GM12878 (cell line): ENCODE data around the gene ANKRD44. TPM values are rescaled to one million over a fixed set of nuclear protein-coding genes. Genes with fewer than 3 reads are reported as not detected.
A peak's percentile ranks its signal among the peaks of the same experiment; 100 is the strongest.

Experiments
- ATAC-seq: fragments of 200-7000 bp; cut with Tn5 transposase; 3 replicates; pipeline ENCODE4 v1.9.1; 2020; ENCODE audit warnings: mild to moderate bottlenecking, moderate library complexity
- BruUV-seq: library from RNA; stranded (reverse); fragments of 400-500 nt; replicated peaks from 2 replicates; lab custom pipeline; 2021; lab: Mats Ljungman, UMichigan
- CTCF ChIA-PET: fragments of 300-600 bp; sonication (Branson Sonifier 250); formaldehyde crosslinking; extraction: SDS; loops from one replicate; lab custom pipeline; 2021; ENCODE audit warnings: inconsistent platforms; lab: Yijun Ruan, JAX
- POLR2A ChIA-PET: fragments of 350-600 bp; formaldehyde crosslinking; extraction: SDS; loops from one replicate; lab custom pipeline; 2021; ENCODE audit warnings: inconsistent platforms; lab: Charles Lee
- RAD21 ChIA-PET: fragments of 300-600 bp; sonication (Branson Sonifier 250); formaldehyde crosslinking; loops from one replicate; lab custom pipeline; 2023; ENCODE audit warnings: antibody characterized with exemption; ENCODE audit not compliant: unreplicated experiment; lab: Charles Lee
- SMC1A ChIA-PET: fragments of 300-600 bp; sonication (Branson Sonifier 250); formaldehyde crosslinking; loops from one replicate; lab custom pipeline; 2023; ENCODE audit not compliant: unreplicated experiment, uncharacterized antibody; lab: Charles Lee
- DNase-seq: peaks from one replicate; pipeline ENCODE4 v3.0.0-alpha.2; 2011; ENCODE audit warnings: low read depth, low spot score
- FAIRE-seq: peaks from 3 replicates; lab custom pipeline; 2011; peaks lifted over from hg19 to GRCh38; lab: Jason Lieb, UNC
- H2AFZ ChIP-seq: 2 replicates; pipeline ENCODE4 v1.6.0; 2011; ENCODE audit warnings: low read depth, low read length, control low read depth; ENCODE audit not compliant: control insufficient read depth
- H3K27ac ChIP-seq: 2 replicates; pipeline ENCODE4 v1.5.1; 2011; ENCODE audit warnings: control low read depth; ENCODE audit not compliant: control insufficient read depth, insufficient read depth
- H3K27me3 ChIP-seq, 2 experiments: replicated peaks in 1 of 2; 2 replicates each; pipeline versions ENCODE4 v1.6.0 to v1.6.1; 2011; ENCODE audit warnings: low read length in 1 of 2; ENCODE audit not compliant: control insufficient read depth in 2 of 2, insufficient read depth in 2 of 2
- H3K36me3 ChIP-seq, 2 experiments: 2 replicates each; pipeline ENCODE4 v1.5.1; 2011; ENCODE audit warnings: low read length in 1 of 2; ENCODE audit not compliant: control insufficient read depth in 2 of 2, insufficient read depth in 2 of 2
- H3K4me1 ChIP-seq: 2 replicates; pipeline ENCODE4 v1.6.1; 2011; ENCODE audit warnings: mild to moderate bottlenecking, low read length, moderate library complexity, mixed read lengths; ENCODE audit not compliant: control insufficient read depth, insufficient read depth
- H3K4me2 ChIP-seq: 2 replicates; pipeline ENCODE4 v1.6.0; 2011; ENCODE audit warnings: control low read depth; ENCODE audit not compliant: control insufficient read depth, insufficient read depth
- H3K4me3 ChIP-seq: fragments of 200-600 bp; sonication (generic); 2 replicates; pipeline ENCODE4 v1.5.1; 2016
- H3K79me2 ChIP-seq: 2 replicates; pipeline ENCODE4 v1.6.0; 2011; ENCODE audit warnings: low read length; ENCODE audit not compliant: control insufficient read depth, insufficient read depth
- H3K9ac ChIP-seq: 2 replicates; pipeline ENCODE4 v1.8.0; 2011; ENCODE audit warnings: low read length, control low read depth, mixed read lengths; ENCODE audit not compliant: control insufficient read depth, insufficient read depth
- H3K9me3 ChIP-seq: replicated peaks from 3 replicates; pipeline ENCODE4 v1.5.1; 2011; ENCODE audit warnings: mild to moderate bottlenecking, low read length; ENCODE audit not compliant: control insufficient read depth, insufficient read depth
- H4K20me1 ChIP-seq: 2 replicates; pipeline ENCODE4 v1.6.0; 2011; ENCODE audit not compliant: control insufficient read depth, insufficient read depth
- BCL11A ChIP-seq: IDR thresholded peaks from 2 replicates; pipeline ENCODE4 v1.6.1; 2011; ENCODE audit warnings: low read depth, low read length
- BCL3 ChIP-seq: IDR thresholded peaks from 2 replicates; pipeline ENCODE4 v1.6.1; 2011; ENCODE audit warnings: borderline replicate concordance, low read depth, mild to moderate bottlenecking, moderate library complexity, low read length; ENCODE audit not compliant: insufficient read depth, poor library complexity, severe bottlenecking
- CTCF ChIP-seq, 3 experiments: IDR thresholded peaks in 2 of 3; conservative IDR thresholded peaks in 1 of 3; 2 replicates each; pipeline ENCODE4 v1.5.1; 2011; ENCODE audit warnings: low read depth in 3 of 3, low read length in 3 of 3, mild to moderate bottlenecking in 3 of 3, control low read depth in 2 of 3, moderate library complexity in 2 of 3, inconsistent platforms in 1 of 3, mixed read lengths in 1 of 3; ENCODE audit not compliant: control insufficient read depth in 2 of 3, insufficient read depth in 1 of 3; ENCODE audit errors: extremely low read depth in 1 of 3
- IRF3 ChIP-seq: fragments of 450-650 bp; IDR thresholded peaks from 2 replicates; pipeline ENCODE4 v1.6.1; 2014; ENCODE audit warnings: mild to moderate bottlenecking
- POLR2AphosphoS2 ChIP-seq: IDR thresholded peaks from 2 replicates; pipeline ENCODE4 v1.6.1; 2011; ENCODE audit warnings: low read depth, mild to moderate bottlenecking, low read length, improper control_type of control experiment, moderate library complexity
- POU2F2 ChIP-seq: IDR thresholded peaks from 3 replicates; pipeline ENCODE4 v1.6.1; 2011; ENCODE audit warnings: low read depth, mild to moderate bottlenecking, low read length, borderline replicate concordance
- RCOR1 ChIP-seq: conservative IDR thresholded peaks from 2 replicates; pipeline ENCODE4 v1.6.1; 2012; ENCODE audit warnings: low read depth, low read length, improper control_type of control experiment
- USF1 ChIP-seq: IDR thresholded peaks from 2 replicates; pipeline ENCODE4 v1.6.1; 2011; ENCODE audit warnings: borderline replicate concordance, low read depth, mild to moderate bottlenecking, moderate library complexity, mixed read lengths, low read length; ENCODE audit not compliant: insufficient read depth; ENCODE audit errors: extremely low read length
- USF2 ChIP-seq: IDR thresholded peaks from 2 replicates; pipeline ENCODE4 v1.6.1; 2011; ENCODE audit warnings: low read depth, low read length, improper control_type of control experiment, borderline replicate concordance
- ZBTB4 ChIP-seq: fragments of 450-650 bp; formaldehyde crosslinking; IDR thresholded peaks from 2 replicates; pipeline ENCODE4 v1.4.0; 2022; ENCODE audit warnings: mild to moderate bottlenecking, moderate library complexity
- WGBS: methylation state at CpG from one replicate; pipeline ENCODE4 v1.1.6; 2016; ENCODE audit warnings: low lambda C conversion rate; ENCODE audit not compliant: insufficient replicate concordance, insufficient coverage; ENCODE audit errors: missing lambda C conversion rate; 5-methylcytosine and 5-hydroxymethylcytosine counted together
- in situ Hi-C: fragments of 300-500 bp; cut with MboI; formaldehyde crosslinking; loops from 9 replicates; pipeline ENCODE4 v1.14.3; 2018; ENCODE audit warnings: mixed read lengths
- intact Hi-C: fragments of 100-400 bp; cut with micrococcal nuclease; formaldehyde crosslinking; loops from one replicate; pipeline ENCODE4 v1.14.2; 2022; ENCODE audit not compliant: unreplicated experiment
- polyA plus RNA-seq, 11 experiments: library from polyadenylated mRNA; depleted of rRNA in 4 of 11; unstranded in 6 of 11; stranded (reverse) in 5 of 11; fragments of >200 nt; fragmentation: Nextera tagmentation in 4 of 11; fragmentation: Illumina TruSeq in 1 of 11; extraction: Ambion mirVana in 4 of 11; extraction: Trizol in 1 of 11; gene quantifications; 1 replicate in 1 of 11; 2 replicates in 10 of 11; pipeline versions ENCODE4 v1.2.1 to v1.2.3, GENCODE V29; 2011 to 2016; ENCODE audit warnings: inconsistent platforms in 2 of 11, missing spikeins in 2 of 11, low read depth in 1 of 11
- total RNA-seq, 4 experiments: library from RNA; depleted of rRNA in 3 of 4; stranded (reverse); fragments of >200 nt in 3 of 4; fragmentation: Illumina TruSeq in 1 of 4; extraction: Trizol in 1 of 4; gene quantifications; 2 replicates each; pipeline versions ENCODE4 v1.2.1 to v1.2.3, GENCODE V29; 2013 to 2021

Gene ANKRD44
- total and polyA plus RNA-seq, 10 of the 15 experiments (the other 5 are each of a cell fraction or from before 2014, with no cell fraction given), result 19.1 to 99.1 (median 59.6) TPM

- Histone ChIP-seq H3K27me3 (no peaks in the 10 kb centered on the region), H3K9me3 (peaks cover 3% of the 10 kb centered on the region; the same call in 2 of the 3 replicates), H4K20me1 (no peaks in the 10 kb centered on the region; the same call in 1 of the 2 replicates), H3K4me2 (peak overlapping the region; percentile 98), H3K27ac (peak overlapping the region; percentile 95), H3K9ac (peak overlapping the region; percentile 35), H3K4me3 (peak overlapping the region; percentile 43), H3K4me1 (peaks cover 54% of the 10 kb centered on the region), H3K79me2 (peaks cover 100% of the 10 kb centered on the region), H3K36me3 (peaks cover 0 to 2% of the 10 kb centered on the region in 2 experiments; a peak in 1 of 4 replicates), H2AFZ (peak overlapping the region; percentile 26; the same call in 1 of the 2 replicates)
- DNase-seq (no peak), ATAC-seq (peak; percentile 69), FAIRE-seq (no peak)
- ChIA-PET CTCF (interaction anchor here (0.7 to 6.1 kb wide), 8 partner anchors 13 to 101 kb away, joined by 3 to 94 read pairs (median 4); no protein-coding TSS in a partner anchor), SMC1A (interaction anchor here (0.8 to 20.5 kb wide), 17 partner anchors 7 to 102 kb away, joined by 3 to 433 read pairs (median 6); no protein-coding TSS in a partner anchor), RAD21 (interaction anchor here (0.6 to 20.1 kb wide), 14 partner anchors 8 to 149 kb away, joined by 3 to 408 read pairs (median 6); partner anchors contain the start of gene ANKRD44), POLR2A (interaction anchor here (0.9 to 7.2 kb wide), 12 partner anchors 13 to 84 kb away, joined by 3 to 139 read pairs (median 5); partner anchors contain the start of gene ANKRD44)
- 2% methylated on average over 5 of the region's 5 CpGs for WGBS
- no TSS peak for BruUV-seq
- intact Hi-C loops, result loop anchor here (2.0 kb wide), 1 partner anchor 39 kb away; no protein-coding TSS in a partner anchor
- in situ Hi-C loops, result no loop called here
- TF ChIP-seq BCL11A (no peak), POU2F2 (no peak), CTCF (IDR thresholded peaks at IDR 0.05 in 2 of 3, conservative IDR thresholded peaks at IDR 0.05 in 1 of 3; ENCODE audit: control insufficient read depth in 2 of 3, extremely low read depth in 1 of 3, insufficient read depth in 1 of 3, low read depth in 3 of 3, low read length in 3 of 3) (no peak), IRF3 (no peak), BCL3 (no peak), USF1 (no peak), USF2 (peak; percentile 29; the same call in 1 of the 2 replicates), RCOR1 (no peak), ZBTB4 (CRISPR knock-in tag) (no peak), POLR2AphosphoS2 (no peak; the same call in 1 of the 2 replicates)
Observed at GRCh38 chr2:197293252-197294007, 17.1 kb downstream of the ANKRD44 start.
